AG09319 (cell line): ENCODE results near the gene IMPG2.

ENCODE experiments used
- DNase-seq: peaks from one replicate; pipeline ENCODE4 v3.0.0-alpha.2; 2010; ENCODE audit warnings: low read depth; ENCODE audit errors: extremely low read depth
- TF ChIP-seq, protein P1 (sequence below): IDR thresholded peaks from 2 replicates; pipeline ENCODE4 v1.5.1; 2011; ENCODE audit warnings: low read depth, mild to moderate bottlenecking, inconsistent platforms, low read length, moderate library complexity

Gene IMPG2

DNA sequence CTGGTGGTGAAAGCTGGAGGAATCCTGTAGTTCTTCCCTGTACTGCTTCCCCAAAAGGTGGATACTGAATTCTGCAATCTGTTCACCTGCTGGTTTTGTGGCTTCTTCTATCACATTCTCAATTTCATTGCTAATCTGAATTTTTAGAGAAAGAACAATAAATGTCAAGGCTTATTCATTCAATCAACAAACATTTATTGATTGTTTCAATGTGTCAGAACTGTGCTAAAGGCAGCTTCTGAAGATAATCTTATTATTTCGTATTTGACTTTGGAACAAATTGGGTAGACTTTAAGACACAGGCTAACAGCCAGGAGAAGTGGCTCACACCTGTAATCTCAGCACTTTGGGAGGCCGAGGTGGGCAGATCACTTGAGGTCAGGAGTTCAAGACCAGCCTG, 46.8 kb downstream of the IMPG2 start:
- TF ChIP-seq, protein P1, sequence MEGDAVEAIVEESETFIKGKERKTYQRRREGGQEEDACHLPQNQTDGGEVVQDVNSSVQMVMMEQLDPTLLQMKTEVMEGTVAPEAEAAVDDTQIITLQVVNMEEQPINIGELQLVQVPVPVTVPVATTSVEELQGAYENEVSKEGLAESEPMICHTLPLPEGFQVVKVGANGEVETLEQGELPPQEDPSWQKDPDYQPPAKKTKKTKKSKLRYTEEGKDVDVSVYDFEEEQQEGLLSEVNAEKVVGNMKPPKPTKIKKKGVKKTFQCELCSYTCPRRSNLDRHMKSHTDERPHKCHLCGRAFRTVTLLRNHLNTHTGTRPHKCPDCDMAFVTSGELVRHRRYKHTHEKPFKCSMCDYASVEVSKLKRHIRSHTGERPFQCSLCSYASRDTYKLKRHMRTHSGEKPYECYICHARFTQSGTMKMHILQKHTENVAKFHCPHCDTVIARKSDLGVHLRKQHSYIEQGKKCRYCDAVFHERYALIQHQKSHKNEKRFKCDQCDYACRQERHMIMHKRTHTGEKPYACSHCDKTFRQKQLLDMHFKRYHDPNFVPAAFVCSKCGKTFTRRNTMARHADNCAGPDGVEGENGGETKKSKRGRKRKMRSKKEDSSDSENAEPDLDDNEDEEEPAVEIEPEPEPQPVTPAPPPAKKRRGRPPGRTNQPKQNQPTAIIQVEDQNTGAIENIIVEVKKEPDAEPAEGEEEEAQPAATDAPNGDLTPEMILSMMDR = no peak
- no peak for DNase-seq

DNA sequence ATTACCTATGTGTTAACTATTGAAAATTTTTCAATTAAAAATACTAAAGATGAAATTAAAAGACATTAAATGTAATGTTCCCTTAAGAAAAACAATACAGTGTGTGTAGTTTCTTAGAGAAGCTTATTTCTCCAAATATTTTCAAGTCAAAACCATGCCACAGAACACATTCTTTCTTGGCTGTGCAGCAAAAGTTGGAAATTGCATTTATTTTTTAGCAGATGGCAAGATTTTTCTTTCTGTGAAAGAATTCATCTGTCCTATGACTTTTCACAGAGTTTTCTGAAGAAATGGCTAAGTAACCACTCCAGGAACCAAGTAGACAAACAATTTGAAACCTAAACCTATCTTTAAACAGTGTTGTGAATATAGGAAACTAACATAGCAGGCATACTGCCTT, 47.2 kb downstream of the IMPG2 start:
- DNase-seq = no peak
- TF ChIP-seq, protein P1 = no peak

DNA sequence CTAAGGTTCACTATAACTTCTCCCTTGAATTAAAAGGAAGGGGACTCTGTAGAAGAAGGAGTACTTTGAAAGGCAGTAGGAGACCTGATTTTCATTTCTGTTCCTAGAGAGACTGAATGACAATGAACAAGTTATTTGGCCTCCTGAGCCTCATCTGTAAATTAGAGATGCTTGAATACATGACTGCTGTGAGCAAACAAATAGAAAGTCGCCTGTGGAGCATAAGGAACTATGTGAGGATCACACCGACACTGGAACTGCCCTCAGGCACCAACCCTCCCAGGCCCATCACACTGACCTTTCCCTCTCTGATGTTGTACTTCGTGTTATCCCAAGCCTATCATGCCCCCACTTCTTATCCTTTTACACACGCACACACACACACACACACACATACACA, 48.6 kb downstream of the IMPG2 start:
- TF ChIP-seq, protein P1 = no peak
- no peak for DNase-seq

DNA sequence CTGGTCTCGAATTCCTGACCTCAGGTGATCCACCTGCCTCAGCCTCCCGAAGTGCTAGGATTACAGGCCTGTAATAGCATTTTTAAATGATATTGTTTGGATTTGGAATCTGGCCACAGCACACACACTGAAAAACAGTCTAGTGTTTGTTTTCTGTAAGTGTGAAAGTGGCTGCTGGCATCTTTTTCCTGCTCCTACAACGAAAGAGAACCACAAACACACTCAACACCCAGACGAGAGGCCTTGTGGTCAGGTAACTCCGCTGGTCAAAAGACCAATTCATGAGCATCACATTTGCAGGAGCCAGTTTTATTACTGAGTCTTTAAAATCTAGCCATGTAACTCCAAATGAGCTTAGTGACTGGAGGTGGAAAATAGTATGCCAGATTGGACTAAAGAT, 50.2 kb downstream of the IMPG2 start:
- DNase-seq = no peak
- TF ChIP-seq, protein P1 = no peak

DNA sequence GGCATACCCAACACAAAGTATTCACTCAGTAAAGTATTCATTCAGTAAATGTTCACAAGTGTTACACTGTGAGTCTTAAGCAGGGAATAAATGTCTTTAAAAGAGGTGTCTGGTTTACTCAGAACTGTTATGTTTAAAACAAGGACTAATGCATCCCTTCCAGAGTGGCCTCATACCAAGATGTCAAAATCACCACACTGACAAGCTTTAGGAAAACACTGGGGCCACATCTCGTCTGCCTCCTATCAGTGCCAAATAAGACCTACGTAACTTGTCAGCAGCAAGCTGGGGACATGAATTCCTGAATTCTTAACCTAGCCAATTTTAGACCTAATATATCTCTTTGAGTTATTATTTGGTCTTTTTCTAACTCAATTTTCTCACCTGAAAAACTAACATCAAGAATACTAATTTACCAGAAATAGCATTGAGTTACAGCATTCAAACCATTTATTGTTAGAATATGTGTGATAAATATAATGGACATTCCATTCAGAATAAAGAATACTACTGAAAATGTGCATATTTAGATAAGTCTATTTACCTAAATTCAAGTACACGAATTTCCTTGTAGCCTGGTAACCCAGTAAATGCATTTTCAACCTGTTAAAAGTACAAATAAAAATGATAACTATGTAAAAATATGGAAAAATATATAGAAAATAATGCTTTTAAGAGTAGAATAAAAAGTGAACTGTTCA, 51.3 kb downstream of the IMPG2 start:
- no peak for DNase-seq
- TF ChIP-seq, protein P1 = no peak

DNA sequence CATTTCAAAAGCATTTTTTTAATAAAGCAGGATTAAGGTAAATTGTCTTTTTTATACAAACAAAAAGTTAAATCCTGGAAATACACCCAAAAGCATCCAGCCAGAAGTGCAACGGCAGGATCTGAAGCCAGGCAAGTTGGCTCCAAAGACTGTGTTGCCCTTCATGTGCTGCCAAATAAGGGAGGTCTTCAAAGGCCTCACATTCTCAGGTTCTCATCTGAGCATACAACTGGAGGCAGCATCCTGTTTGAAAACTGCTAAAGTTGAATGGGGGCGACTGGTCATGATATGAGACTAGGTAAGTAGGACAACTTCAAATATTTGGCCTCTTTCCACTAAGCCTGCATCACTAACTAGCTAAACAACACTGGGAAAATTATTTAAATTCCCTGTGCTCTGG, 52.2 kb downstream of the IMPG2 start:
- no peak for DNase-seq
- TF ChIP-seq, protein P1 = no peak

DNA sequence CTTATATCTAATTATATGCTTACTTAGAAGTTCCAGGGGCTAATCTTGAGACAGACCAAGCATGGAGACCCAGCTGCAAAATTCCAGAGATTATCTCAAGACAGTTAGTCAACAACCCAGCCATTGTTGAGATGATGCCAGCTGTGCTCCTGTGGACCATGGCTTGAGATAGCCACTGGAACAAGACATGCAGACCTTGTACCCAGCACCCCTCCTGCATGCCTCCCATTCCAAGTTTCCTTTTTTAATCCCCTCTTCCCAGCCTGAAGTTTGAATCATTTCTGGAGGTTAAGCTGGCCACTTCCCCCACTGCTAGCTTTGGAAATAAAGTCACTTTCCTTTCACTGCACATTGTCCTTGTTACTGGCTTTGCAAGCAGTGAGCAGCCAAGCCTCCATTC, 53.8 kb downstream of the IMPG2 start:
- TF ChIP-seq, protein P1 = no peak
- DNase-seq = no peak
